ENCODE measurements around the gene HAT1.
"Not testable (repeated sequence)": the region's sequence is repeated elsewhere in the genome, so short reads cannot be mapped to it uniquely, and the experiment has no call there.

HAT1 gene

DNA sequence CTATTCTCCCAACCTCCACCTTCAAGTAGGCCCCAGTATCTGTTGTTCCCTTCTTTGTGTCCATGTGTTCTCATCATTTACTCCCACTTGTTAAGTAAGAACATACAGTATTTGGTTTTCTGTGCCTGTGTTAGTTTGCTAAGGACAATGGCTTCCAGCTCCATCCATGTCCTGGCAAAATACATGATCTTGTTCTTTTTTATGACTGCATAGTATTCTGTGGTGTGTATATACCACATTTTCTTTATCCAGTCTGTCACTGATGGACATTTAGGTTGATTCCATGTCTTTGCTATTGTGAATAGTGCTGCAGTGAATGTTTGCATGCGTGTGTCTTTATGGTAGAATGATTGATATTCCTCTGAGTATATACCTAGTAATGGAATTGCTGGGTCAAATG lies 61.7 kb downstream of the HAT1 start:
- DNase-seq: not testable (repeated sequence)

- DNase-seq: no peak
Observed at GRCh38 chr2:171985076-171985475, 62.8 kb downstream of the HAT1 start.

- no peak for DNase-seq
Observed at GRCh38 chr2:171986778-171987177, 64.5 kb downstream of the HAT1 start.

GRCh38 chr2:171991027-171991426 lies 68.8 kb downstream of the HAT1 start:
- DNase-seq: no peak

GRCh38 chr2:171995586-171995985 lies 73.3 kb downstream of the HAT1 start:
- no peak for DNase-seq

GRCh38 chr2:171996021-171996420 lies 73.8 kb downstream of the HAT1 start:
- no peak for DNase-seq

- not testable (repeated sequence) for DNase-seq
Observed at GRCh38 chr2:171997031-171997430, 74.8 kb downstream of the HAT1 start.

GRCh38 chr2:171999161-171999560 lies 76.9 kb downstream of the HAT1 start:
- DNase-seq: no peak

- DNase-seq: peak; percentile 86 to 92
Observed at GRCh38 chr2:171999604-172000469, 77.6 kb downstream of the HAT1 start, which contains the start of gene METAP1D. Gene METAP1D, plus strand, starts transcription at chr2:171999953. Its CDS starts 17 bp downstream, at chr2:171999970.

DNA sequence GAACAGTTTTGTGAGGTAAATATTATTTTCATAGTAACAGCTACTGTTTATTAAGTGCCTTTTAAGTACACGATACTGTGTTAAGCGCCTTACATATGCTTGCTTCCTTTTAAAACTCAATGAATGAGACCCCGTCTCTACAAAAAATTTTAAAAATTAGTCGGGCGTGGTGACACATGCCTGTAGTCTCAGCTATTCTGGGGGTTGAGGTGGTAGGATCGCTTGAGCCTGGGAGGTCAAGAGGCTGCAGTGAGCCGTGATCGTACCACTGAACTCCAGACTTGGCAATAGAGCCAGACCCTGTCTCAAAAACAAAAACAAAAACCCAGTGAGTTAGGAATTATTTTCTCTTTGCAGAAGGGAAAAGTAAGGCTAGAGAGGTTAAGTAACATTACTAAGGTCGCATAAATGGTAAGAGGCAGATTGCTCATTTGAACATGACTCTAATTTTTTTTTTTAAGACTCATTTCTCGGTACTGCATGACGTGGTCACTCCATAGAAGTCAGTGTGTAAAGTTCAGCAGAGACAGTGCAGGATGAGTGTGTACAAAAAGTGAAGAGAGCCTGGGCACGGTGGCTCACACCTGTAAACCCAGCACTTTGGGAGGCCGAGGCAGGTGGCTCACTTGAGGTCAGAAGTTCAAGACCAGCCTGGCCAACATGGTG lies 78.6 kb downstream of the HAT1 start:
- DNase-seq: no peak

GRCh38 chr2:172007372-172007771 lies 85.1 kb downstream of the HAT1 start:
- no peak for DNase-seq

GRCh38 chr2:172009823-172010222 lies 87.6 kb downstream of the HAT1 start:
- DNase-seq: no peak

GRCh38 chr2:172011812-172012575 lies 89.7 kb downstream of the HAT1 start:
- peak in 1 of 2 donors; percentile 50 for DNase-seq

- DNase-seq: no peak
Observed at GRCh38 chr2:172012677-172013391, 90.6 kb downstream of the HAT1 start.

DNA sequence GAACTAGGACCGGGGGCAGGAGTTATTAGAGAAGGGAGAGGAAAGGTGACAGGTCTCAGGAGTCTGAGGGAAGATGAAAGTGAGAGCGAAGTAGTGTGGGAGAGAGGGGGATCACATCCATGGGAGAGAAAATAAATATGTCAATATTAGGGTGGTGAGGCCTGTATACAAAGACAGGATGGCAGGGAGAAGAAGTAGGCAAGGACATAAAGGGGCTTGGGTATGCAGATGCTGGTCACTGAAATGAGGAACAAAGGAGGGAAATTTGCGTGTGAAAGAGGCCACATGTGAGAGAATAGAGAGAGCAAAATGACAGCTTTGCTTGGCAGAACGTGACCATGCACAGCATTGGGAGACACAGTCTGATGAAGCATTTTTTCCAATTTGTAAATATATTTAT lies 91.1 kb downstream of the HAT1 start:
- DNase-seq: peak; percentile 14 to 27

DNA sequence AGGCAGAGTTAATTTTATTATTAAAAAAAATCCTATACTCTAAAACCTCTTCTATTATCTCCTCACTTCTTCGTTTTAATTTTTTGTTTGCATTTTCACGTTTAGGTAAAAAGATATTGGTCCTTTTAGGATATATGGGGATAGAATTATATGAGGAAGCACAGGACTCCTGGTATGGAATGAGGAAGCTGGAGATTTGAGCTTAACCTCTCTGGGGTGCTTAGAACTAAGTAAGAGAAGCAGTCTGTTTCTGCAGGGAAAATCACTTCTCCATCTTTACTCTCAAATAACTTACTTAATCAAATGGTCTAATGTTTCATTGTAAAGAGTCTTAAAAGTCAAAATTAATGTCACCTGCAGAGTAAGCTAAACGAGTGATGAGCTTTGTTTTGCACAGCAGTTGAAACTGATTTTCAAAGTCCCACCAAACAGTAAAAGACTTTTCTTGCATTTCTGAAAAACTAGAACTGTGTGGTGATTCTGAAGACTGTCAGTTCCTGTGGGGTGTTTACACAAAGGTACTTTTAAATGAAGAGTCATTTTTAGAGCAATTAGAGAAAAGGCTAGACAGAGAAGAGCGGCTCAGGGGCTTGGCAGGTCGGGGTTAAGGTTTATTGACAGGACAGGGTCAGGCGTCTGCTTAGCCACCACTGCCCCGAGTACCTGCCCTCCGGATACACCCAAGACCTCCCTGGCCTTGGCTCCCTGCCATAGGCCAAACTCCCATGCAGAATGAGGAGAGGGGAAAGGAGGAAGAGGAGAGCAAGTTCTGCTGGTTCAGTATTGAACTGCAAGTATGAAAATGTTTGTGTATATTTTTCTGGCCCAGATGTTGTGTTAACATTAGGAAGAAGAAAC lies 99.0 kb downstream of the HAT1 start:
- DNase-seq: peak; percentile 36 to 40

DNA sequence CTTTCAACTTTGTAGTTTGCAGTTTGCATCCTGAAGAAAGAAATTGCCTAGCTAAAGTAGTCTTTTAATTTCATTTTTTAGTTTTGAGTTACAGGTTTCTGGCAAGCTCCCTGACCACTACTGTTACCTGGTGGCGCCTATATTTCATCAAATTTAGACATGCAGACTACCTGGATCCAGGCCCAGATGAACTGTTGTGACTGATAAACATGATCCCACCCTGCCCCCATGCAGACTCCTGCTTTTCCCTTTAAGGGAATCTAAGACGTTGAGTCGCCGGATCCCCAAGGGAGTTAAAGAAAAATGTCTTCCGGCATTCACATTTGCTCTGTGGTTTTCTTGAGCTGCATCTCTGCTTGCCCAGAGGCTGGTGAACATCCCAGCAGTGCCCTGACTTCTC lies 99.7 kb downstream of the HAT1 start:
- DNase-seq: no peak

- DNase-seq: no peak
Observed at GRCh38 chr2:172031536-172031935, 109.3 kb downstream of the HAT1 start.
